ENCODE data around the gene CLEC12A. TPM values are rescaled to one million over a fixed set of nuclear protein-coding genes. Genes with fewer than 3 reads are reported as not detected.

Gene CLEC12A
- not detected for polyA plus RNA-seq (2012; ENCODE audit: low read depth, missing spikeins)

GRCh38 chr12:9971181-9971580 lies at the start of gene CLEC12A:
CLEC12A (plus strand) TSS chr12:9971409; CDS start chr12:9971597, 188 bp downstream.
- DNase-seq (ENCODE audit: insufficient read length, low spot score) (no peak), FAIRE-seq (no peak)
- TF ChIP-seq SPI1 (IDR thresholded peaks at IDR 0.05; ENCODE audit: low read depth, low read length) (no peak), POU2F2 (IDR thresholded peaks at IDR 0.05; ENCODE audit: low read depth, low read length) (no peak), TAF1 (IDR thresholded peaks at IDR 0.05; ENCODE audit: low read depth, low read length) (no peak), POLR2AphosphoS5 (IDR thresholded peaks at IDR 0.05; ENCODE audit: low read depth, low read length) (no peak), PAX5 (IDR thresholded peaks at IDR 0.05; ENCODE audit: insufficient read depth, low read length, severe bottlenecking) (no peak), POLR2A (IDR thresholded peaks at IDR 0.05; ENCODE audit: low read depth, low read length) (no peak)

- no peak for FAIRE-seq
- no peak for DNase-seq (ENCODE audit: insufficient read length, low spot score)
- TF ChIP-seq POLR2AphosphoS5 (IDR thresholded peaks at IDR 0.05; ENCODE audit: low read depth, low read length) (no peak), POU2F2 (IDR thresholded peaks at IDR 0.05; ENCODE audit: low read depth, low read length) (no peak), POLR2A (IDR thresholded peaks at IDR 0.05; ENCODE audit: low read depth, low read length) (no peak), PAX5 (IDR thresholded peaks at IDR 0.05; ENCODE audit: insufficient read depth, low read length, severe bottlenecking) (no peak), SPI1 (IDR thresholded peaks at IDR 0.05; ENCODE audit: low read depth, low read length) (no peak), TAF1 (IDR thresholded peaks at IDR 0.05; ENCODE audit: low read depth, low read length) (no peak)
These were observed 48.8 kb upstream of the CLEC12A start for GRCh38 chr12:9922429-9922828.

GRCh38 chr12:9925705-9926393 lies 45.4 kb upstream of the CLEC12A start:
- TF ChIP-seq TAF1 (IDR thresholded peaks at IDR 0.05; ENCODE audit: low read depth, low read length), result no peak
- no peak for TF ChIP-seq POLR2A (IDR thresholded peaks at IDR 0.05; ENCODE audit: low read depth, low read length)
- no peak for TF ChIP-seq PAX5 (IDR thresholded peaks at IDR 0.05; ENCODE audit: insufficient read depth, low read length, severe bottlenecking)
- no peak for TF ChIP-seq SPI1 (IDR thresholded peaks at IDR 0.05; ENCODE audit: low read depth, low read length)
- TF ChIP-seq POLR2AphosphoS5 (IDR thresholded peaks at IDR 0.05; ENCODE audit: low read depth, low read length), result no peak
- TF ChIP-seq POU2F2 (IDR thresholded peaks at IDR 0.05; ENCODE audit: low read depth, low read length), result no peak
- FAIRE-seq (no peak), DNase-seq (ENCODE audit: insufficient read length, low spot score) (no peak)

- FAIRE-seq (peak; percentile 77), DNase-seq (ENCODE audit: insufficient read length, low spot score) (no peak)
- TF ChIP-seq TAF1 (IDR thresholded peaks at IDR 0.05; ENCODE audit: low read depth, low read length), result no peak
- no peak for TF ChIP-seq POU2F2 (IDR thresholded peaks at IDR 0.05; ENCODE audit: low read depth, low read length)
- no peak for TF ChIP-seq PAX5 (IDR thresholded peaks at IDR 0.05; ENCODE audit: insufficient read depth, low read length, severe bottlenecking)
- no peak for TF ChIP-seq SPI1 (IDR thresholded peaks at IDR 0.05; ENCODE audit: low read depth, low read length)
- no peak for TF ChIP-seq POLR2AphosphoS5 (IDR thresholded peaks at IDR 0.05; ENCODE audit: low read depth, low read length)
These were observed 44.3 kb upstream of the CLEC12A start for GRCh38 chr12:9926876-9927275.

GRCh38 chr12:9928607-9929006 lies 42.6 kb upstream of the CLEC12A start:
- FAIRE-seq (no peak), DNase-seq (ENCODE audit: insufficient read length, low spot score) (no peak)
- TF ChIP-seq TAF1 (IDR thresholded peaks at IDR 0.05; ENCODE audit: low read depth, low read length) (no peak), SPI1 (IDR thresholded peaks at IDR 0.05; ENCODE audit: low read depth, low read length) (peak; percentile 28; the same call in 1 of the 2 replicates)

GRCh38 chr12:9931245-9931644 lies 40.0 kb upstream of the CLEC12A start:
- DNase-seq (ENCODE audit: insufficient read length, low spot score) (no peak), FAIRE-seq (no peak)
- TF ChIP-seq POLR2AphosphoS5 (IDR thresholded peaks at IDR 0.05; ENCODE audit: low read depth, low read length) (no peak), PAX5 (IDR thresholded peaks at IDR 0.05; ENCODE audit: insufficient read depth, low read length, severe bottlenecking) (no peak), POU2F2 (IDR thresholded peaks at IDR 0.05; ENCODE audit: low read depth, low read length) (no peak), POLR2A (IDR thresholded peaks at IDR 0.05; ENCODE audit: low read depth, low read length) (no peak), TAF1 (IDR thresholded peaks at IDR 0.05; ENCODE audit: low read depth, low read length) (no peak), SPI1 (IDR thresholded peaks at IDR 0.05; ENCODE audit: low read depth, low read length) (no peak)

- no peak for TF ChIP-seq SPI1 (IDR thresholded peaks at IDR 0.05; ENCODE audit: low read depth, low read length)
- TF ChIP-seq POLR2A (IDR thresholded peaks at IDR 0.05; ENCODE audit: low read depth, low read length), result no peak
- TF ChIP-seq POU2F2 (IDR thresholded peaks at IDR 0.05; ENCODE audit: low read depth, low read length), result no peak
- TF ChIP-seq TAF1 (IDR thresholded peaks at IDR 0.05; ENCODE audit: low read depth, low read length), result no peak
- TF ChIP-seq PAX5 (IDR thresholded peaks at IDR 0.05; ENCODE audit: insufficient read depth, low read length, severe bottlenecking), result no peak
- no peak for TF ChIP-seq POLR2AphosphoS5 (IDR thresholded peaks at IDR 0.05; ENCODE audit: low read depth, low read length)
- FAIRE-seq, result no peak
- DNase-seq (ENCODE audit: insufficient read length, low spot score), result no peak
These were observed 38.9 kb upstream of the CLEC12A start, which contains the start of gene CLEC2A for GRCh38 chr12:9932270-9932669. CLEC2A (minus strand) TSS chr12:9932370; CDS start chr12:9932329, 41 bp downstream.

- TF ChIP-seq POLR2AphosphoS5 (IDR thresholded peaks at IDR 0.05; ENCODE audit: low read depth, low read length), result no peak
- TF ChIP-seq POLR2A (IDR thresholded peaks at IDR 0.05; ENCODE audit: low read depth, low read length), result no peak
- TF ChIP-seq POU2F2 (IDR thresholded peaks at IDR 0.05; ENCODE audit: low read depth, low read length), result no peak
- TF ChIP-seq TAF1 (IDR thresholded peaks at IDR 0.05; ENCODE audit: low read depth, low read length), result no peak
- no peak for TF ChIP-seq PAX5 (IDR thresholded peaks at IDR 0.05; ENCODE audit: insufficient read depth, low read length, severe bottlenecking)
- no peak for TF ChIP-seq SPI1 (IDR thresholded peaks at IDR 0.05; ENCODE audit: low read depth, low read length)
- FAIRE-seq, result no peak
- no peak for DNase-seq (ENCODE audit: insufficient read length, low spot score)
These were observed 37.3 kb upstream of the CLEC12A start for GRCh38 chr12:9933958-9934357.

GRCh38 chr12:9935026-9935425 lies 36.2 kb upstream of the CLEC12A start:
- FAIRE-seq, result no peak
- no peak for DNase-seq (ENCODE audit: insufficient read length, low spot score)
- TF ChIP-seq PAX5 (IDR thresholded peaks at IDR 0.05; ENCODE audit: insufficient read depth, low read length, severe bottlenecking) (no peak), POLR2A (IDR thresholded peaks at IDR 0.05; ENCODE audit: low read depth, low read length) (no peak), POU2F2 (IDR thresholded peaks at IDR 0.05; ENCODE audit: low read depth, low read length) (no peak), TAF1 (IDR thresholded peaks at IDR 0.05; ENCODE audit: low read depth, low read length) (no peak), SPI1 (IDR thresholded peaks at IDR 0.05; ENCODE audit: low read depth, low read length) (no peak), POLR2AphosphoS5 (IDR thresholded peaks at IDR 0.05; ENCODE audit: low read depth, low read length) (no peak)
